CD14-positive monocyte (primary cell): ENCODE results near the gene TTC28. TPM values are rescaled to one million over a fixed set of nuclear protein-coding genes. Genes with fewer than 3 reads are reported as not detected.

Experiments
- DNase-seq, 3 donors: peaks; one replicate each; pipeline ENCODE4 v3.0.0-alpha.2; 2011 to 2022
- H2AFZ ChIP-seq: 2 replicates; pipeline ENCODE4 v1.6.0; 2012; ENCODE audit warnings: mild to moderate bottlenecking, low read depth, low read length, inconsistent platforms; ENCODE audit not compliant: insufficient read depth, poor library complexity, severe bottlenecking
- H3K27ac ChIP-seq, 2 donors: 1 replicate in 1 of 2; 2 replicates in 1 of 2; pipeline ENCODE4 v1.5.1; 2012 to 2013; ENCODE audit warnings: low read length in 2 of 2, control low read depth in 1 of 2, inconsistent platforms in 1 of 2, low read depth in 1 of 2, mild to moderate bottlenecking in 1 of 2
- H3K27me3 ChIP-seq, 2 donors: one replicate each; pipeline versions ENCODE4 v1.6.0 to v1.6.1; 2011 to 2013; ENCODE audit warnings: low read length in 2 of 2; ENCODE audit not compliant: control insufficient read depth in 2 of 2, insufficient read depth in 2 of 2
- H3K36me3 ChIP-seq, 2 donors: replicated peaks in 1 of 2; 1 replicate in 1 of 2; 2 replicates in 1 of 2; pipeline versions ENCODE4 v1.5.1 to v1.6.1; 2012 to 2013; ENCODE audit warnings: low read length in 2 of 2, control low read depth in 1 of 2, inconsistent platforms in 1 of 2, mild to moderate bottlenecking in 1 of 2; ENCODE audit not compliant: insufficient read depth in 2 of 2, control insufficient read depth in 1 of 2
- H3K4me1 ChIP-seq, 2 donors: 1 replicate in 1 of 2; 2 replicates in 1 of 2; pipeline versions ENCODE4 v1.5.1 to v1.6.1; 2012 to 2013; ENCODE audit warnings: low read length in 2 of 2, control low read depth in 1 of 2, inconsistent platforms in 1 of 2, mild to moderate bottlenecking in 1 of 2, moderate library complexity in 1 of 2; ENCODE audit not compliant: insufficient read depth in 2 of 2, control insufficient read depth in 1 of 2
- H3K4me2 ChIP-seq: replicated peaks from 2 replicates; pipeline ENCODE3; 2012; ENCODE audit warnings: low read length, moderate library complexity, mild to moderate bottlenecking; ENCODE audit not compliant: poor library complexity, severe bottlenecking; ENCODE audit errors: extremely low read depth
- H3K4me3 ChIP-seq, 3 experiments: fragments of 200-600 bp in 1 of 3; sonication (generic) in 1 of 3; replicated peaks in 1 of 3; 1 replicate in 2 of 3; 2 replicates in 1 of 3; pipeline ENCODE4 v1.5.1; 2011 to 2013; ENCODE audit warnings: low read length in 3 of 3, mild to moderate bottlenecking in 3 of 3, control low read depth in 2 of 3, low read depth in 2 of 3, inconsistent platforms in 1 of 3, moderate library complexity in 1 of 3
- H3K79me2 ChIP-seq: 2 replicates; pipeline ENCODE4 v1.6.0; 2012; ENCODE audit warnings: mild to moderate bottlenecking, control low read depth, inconsistent platforms, low read length, moderate library complexity; ENCODE audit not compliant: insufficient read depth
- H3K9ac ChIP-seq: 2 replicates; pipeline ENCODE4 v1.6.0; 2017; ENCODE audit warnings: low read length, mild to moderate bottlenecking; ENCODE audit not compliant: insufficient read depth, poor library complexity, severe bottlenecking
- H3K9me3 ChIP-seq, 2 donors: replicated peaks in 1 of 2; 1 replicate in 1 of 2; 2 replicates in 1 of 2; pipeline versions ENCODE4 v1.5.1 to v1.6.1; 2012 to 2013; ENCODE audit warnings: low read length in 2 of 2, control low read depth in 1 of 2; ENCODE audit not compliant: control insufficient read depth in 1 of 2, insufficient read depth in 1 of 2
- H4K20me1 ChIP-seq: 2 replicates; pipeline ENCODE4 v1.6.0; 2012; ENCODE audit warnings: mild to moderate bottlenecking, low read length, control low read depth, moderate library complexity; ENCODE audit not compliant: insufficient read depth
- H3K27ac Mint-ChIP-seq, 7 donors: one replicate each; pipeline ENCODE4 v1.8.0; 2020; ENCODE audit warnings: mild to moderate bottlenecking in 7 of 7, mixed read lengths in 7 of 7, moderate library complexity in 6 of 7, inconsistent platforms in 2 of 7
- H3K27me3 Mint-ChIP-seq, 3 donors: one replicate each; pipeline ENCODE4 v1.8.0; 2021 to 2022; ENCODE audit warnings: low read depth in 3 of 3, mild to moderate bottlenecking in 3 of 3, mixed read lengths in 3 of 3, moderate library complexity in 3 of 3, inconsistent platforms in 1 of 3
- H3K36me3 Mint-ChIP-seq, 2 donors: one replicate each; pipeline ENCODE4 v1.8.0; 2020; ENCODE audit warnings: mixed read lengths in 2 of 2, inconsistent platforms in 1 of 2, mild to moderate bottlenecking in 1 of 2
- H3K4me1 Mint-ChIP-seq: one replicate; pipeline ENCODE4 v1.8.0; 2020; ENCODE audit warnings: mild to moderate bottlenecking, mixed read lengths
- H3K4me3 Mint-ChIP-seq, 2 donors: one replicate each; pipeline ENCODE4 v1.8.0; 2020; ENCODE audit warnings: mild to moderate bottlenecking in 2 of 2, mixed read lengths in 2 of 2, moderate library complexity in 1 of 2
- H3K9me3 Mint-ChIP-seq, 7 donors: one replicate each; pipeline ENCODE4 v1.8.0; 2020 to 2022; ENCODE audit warnings: mixed read lengths in 7 of 7, mild to moderate bottlenecking in 6 of 7, moderate library complexity in 6 of 7, inconsistent platforms in 2 of 7
- CTCF ChIP-seq: fragments of 200-600 bp; IDR thresholded peaks from one replicate; pipeline ENCODE4 v1.8.0; 2022; ENCODE audit warnings: antibody characterized with exemption, mild to moderate bottlenecking
- WGBS: methylation state at CpG from one replicate; pipeline ENCODE4 v1.1.5; 2013; ENCODE audit warnings: missing lambda C conversion rate; ENCODE audit not compliant: insufficient coverage; 5-methylcytosine and 5-hydroxymethylcytosine counted together
- intact Hi-C, 2 donors: fragments of 100-400 bp; cut with micrococcal nuclease; formaldehyde crosslinking; loops; one replicate each; pipeline versions ENCODE4 v1.15.0 to v1.15.1; 2023
- polyA plus RNA-seq, 3 donors: library from polyadenylated mRNA; depleted of rRNA in 1 of 3; unstranded in 2 of 3; stranded (reverse) in 1 of 3; fragments of 300-500 nt in 2 of 3; fragments of >200 nt in 1 of 3; fragmentation: Illumina TruSeq in 2 of 3; gene quantifications; 1 replicate in 2 of 3; 2 replicates in 1 of 3; pipeline ENCODE4 v1.2.3, GENCODE V29; 2012 to 2021

The TTC28 gene
- polyA plus RNA-seq, 3 donors, result 0.24 to 0.61 TPM; not detected in 1

GRCh38 chr22:27961680-27962079, 718.0 kb downstream of the TTC28 start:
- H3K36me3 Mint-ChIP-seq, result no peaks in the 10 kb centered on the region
- no peaks in the 10 kb centered on the region for H3K4me1 ChIP-seq
- no peak for TF ChIP-seq CTCF
- H3K9me3 ChIP-seq, result no peaks in the 10 kb centered on the region
- intact Hi-C loops, result no loop called here
- H3K27me3 ChIP-seq, result no peaks in the 10 kb centered on the region
- peaks cover 0 to 2% (median 0%) of the 10 kb centered on the region in 3 donors for H3K27me3 Mint-ChIP-seq
- WGBS, result no CpG with 5 or more reads among the region's 1 CpG
- no peaks in the 10 kb centered on the region for H4K20me1 ChIP-seq
- no peak overlapping the region for H3K27ac ChIP-seq
- H3K4me3 ChIP-seq, result no peak overlapping the region
- H3K27ac Mint-ChIP-seq, result no peak overlapping the region
- H2AFZ ChIP-seq, result no peak overlapping the region
- no peak overlapping the region for H3K4me2 ChIP-seq
- peaks cover 0 to 2% (median 0%) of the 10 kb centered on the region in 7 donors for H3K9me3 Mint-ChIP-seq
- H3K9ac ChIP-seq, result no peak overlapping the region
- DNase-seq, result no peak
- H3K4me3 Mint-ChIP-seq, result no peak overlapping the region
- no peaks in the 10 kb centered on the region for H3K4me1 Mint-ChIP-seq
- no peaks in the 10 kb centered on the region for H3K36me3 ChIP-seq
- H3K79me2 ChIP-seq, result no peaks in the 10 kb centered on the region

GRCh38 chr22:27961182-27961581, 718.5 kb downstream of the TTC28 start:
- no peaks in the 10 kb centered on the region for H4K20me1 ChIP-seq
- H3K27me3 ChIP-seq, result no peaks in the 10 kb centered on the region
- H3K4me1 ChIP-seq, result no peaks in the 10 kb centered on the region
- no peaks in the 10 kb centered on the region for H3K36me3 ChIP-seq
- intact Hi-C loops, result no loop called here
- H3K27me3 Mint-ChIP-seq, result peaks cover 0 to 2% (median 0%) of the 10 kb centered on the region in 3 donors
- H3K27ac Mint-ChIP-seq, result no peak overlapping the region
- H3K9ac ChIP-seq, result no peak overlapping the region
- H2AFZ ChIP-seq, result no peak overlapping the region
- no peak overlapping the region for H3K4me2 ChIP-seq
- H3K9me3 Mint-ChIP-seq, result peaks cover 0 to 4% (median 0%) of the 10 kb centered on the region in 7 donors
- no peak for DNase-seq
- no peak overlapping the region for H3K4me3 Mint-ChIP-seq
- no peaks in the 10 kb centered on the region for H3K4me1 Mint-ChIP-seq
- TF ChIP-seq CTCF, result no peak
- H3K4me3 ChIP-seq, result no peak overlapping the region
- no peak overlapping the region for H3K27ac ChIP-seq
- H3K79me2 ChIP-seq, result no peaks in the 10 kb centered on the region
- H3K36me3 Mint-ChIP-seq, result no peaks in the 10 kb centered on the region
- no CpG with 5 or more reads among the region's 4 CpGs for WGBS
- no peaks in the 10 kb centered on the region for H3K9me3 ChIP-seq
